Measurements from ENCODE around the gene SUPT5H. TPM values are rescaled to one million over a fixed set of nuclear protein-coding genes. Genes with fewer than 3 reads are reported as not detected.

Gene SUPT5H
- total and polyA plus RNA-seq, 8 donors = 93.6 to 152 (median 139) TPM

DNA sequence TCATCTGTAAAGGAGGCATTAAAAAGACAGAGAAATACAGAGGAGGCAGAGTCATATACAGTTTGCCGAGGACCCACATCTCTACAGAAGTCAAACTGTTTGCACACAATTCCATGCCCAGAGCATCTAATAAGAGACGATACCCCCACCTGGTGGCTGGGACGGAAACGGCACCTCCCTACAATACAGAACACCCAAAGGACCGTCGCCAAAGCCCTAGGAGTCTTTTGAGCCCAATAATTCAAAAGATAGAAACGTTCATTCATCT lies 33.6 kb upstream of the SUPT5H start:
- peak overlapping the region; percentile 98 to 100 for H3K27ac ChIP-seq

DNA sequence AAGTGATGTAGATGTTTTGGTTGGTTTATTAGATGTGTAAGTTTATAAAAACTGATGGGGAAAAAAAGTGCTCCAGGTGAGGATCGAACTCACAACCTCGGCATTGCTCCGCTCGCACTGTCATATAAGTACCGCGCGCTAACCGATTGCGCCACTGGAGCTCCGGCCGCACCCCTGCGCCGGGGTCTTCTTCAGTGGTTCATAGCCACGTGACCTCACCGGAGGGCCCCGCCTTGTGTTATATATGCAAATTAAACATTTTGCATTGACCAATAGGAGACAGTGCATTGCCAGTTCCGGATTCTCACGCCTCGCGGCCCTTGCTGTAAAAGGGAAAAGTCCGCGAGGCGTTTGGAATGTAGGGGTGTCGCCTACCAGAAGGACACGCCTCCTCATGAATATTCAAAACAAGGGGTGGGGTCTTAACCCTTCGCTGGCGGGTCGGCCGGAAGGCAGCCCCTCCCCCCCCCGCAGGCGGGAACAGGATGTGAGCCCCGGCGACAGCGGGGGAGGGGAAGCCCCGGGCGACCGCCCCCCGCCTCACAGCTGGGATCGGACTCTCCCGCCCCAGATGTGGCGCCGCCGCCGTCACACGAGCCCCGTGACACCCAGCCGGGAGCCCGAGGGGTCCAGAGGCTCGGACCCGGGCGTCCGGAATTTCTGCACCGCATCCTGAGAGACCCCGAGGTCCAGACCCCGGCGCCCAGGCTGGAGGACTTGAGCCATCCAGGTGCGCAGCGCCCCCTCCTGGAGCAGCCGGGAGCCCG lies 33.1 kb upstream of the SUPT5H start, which contains the start of gene PLEKHG2:
Gene PLEKHG2, plus strand, starts transcription at position 570 of the 767 bp plus-strand sequence. CDS start 1,418 bp downstream, outside the sequence.
- TF ChIP-seq, protein P1, sequence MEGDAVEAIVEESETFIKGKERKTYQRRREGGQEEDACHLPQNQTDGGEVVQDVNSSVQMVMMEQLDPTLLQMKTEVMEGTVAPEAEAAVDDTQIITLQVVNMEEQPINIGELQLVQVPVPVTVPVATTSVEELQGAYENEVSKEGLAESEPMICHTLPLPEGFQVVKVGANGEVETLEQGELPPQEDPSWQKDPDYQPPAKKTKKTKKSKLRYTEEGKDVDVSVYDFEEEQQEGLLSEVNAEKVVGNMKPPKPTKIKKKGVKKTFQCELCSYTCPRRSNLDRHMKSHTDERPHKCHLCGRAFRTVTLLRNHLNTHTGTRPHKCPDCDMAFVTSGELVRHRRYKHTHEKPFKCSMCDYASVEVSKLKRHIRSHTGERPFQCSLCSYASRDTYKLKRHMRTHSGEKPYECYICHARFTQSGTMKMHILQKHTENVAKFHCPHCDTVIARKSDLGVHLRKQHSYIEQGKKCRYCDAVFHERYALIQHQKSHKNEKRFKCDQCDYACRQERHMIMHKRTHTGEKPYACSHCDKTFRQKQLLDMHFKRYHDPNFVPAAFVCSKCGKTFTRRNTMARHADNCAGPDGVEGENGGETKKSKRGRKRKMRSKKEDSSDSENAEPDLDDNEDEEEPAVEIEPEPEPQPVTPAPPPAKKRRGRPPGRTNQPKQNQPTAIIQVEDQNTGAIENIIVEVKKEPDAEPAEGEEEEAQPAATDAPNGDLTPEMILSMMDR (IDR thresholded peaks at IDR 0.05) = peak in 1 of 2 donors; percentile 82
- Histone ChIP-seq H3K36me3 (peaks cover 9 to 24% of the 10 kb centered on the region in 2 donors), H3K27me3 (peaks cover 0 to 12% of the 10 kb centered on the region in 2 donors), H3K4me1 (peaks cover 11 to 65% of the 10 kb centered on the region in 2 donors), H3K9me3 (no peaks in the 10 kb centered on the region), H3K27ac (peak within 1 kb of the TSS; percentile 98 to 100), H3K4me3 (peak within 1 kb of the TSS; percentile 90 to 100)
- intact Hi-C loops (cut with DNase I) = no loop called here
- ATAC-seq (peak; percentile 58), DNase-seq (peak; percentile 95 to 100 (median 98))

More for the DNA sequence above, 33.6 kb upstream of the SUPT5H start:
- Histone ChIP-seq H3K36me3 (peaks cover 9 to 22% of the 10 kb centered on the region in 2 donors), H3K4me3 (peak overlapping the region in 1 of 2 donors; percentile 100), H3K4me1 (peaks cover 11 to 62% of the 10 kb centered on the region in 2 donors), H3K9me3 (no peaks in the 10 kb centered on the region), H3K27me3 (peaks cover 0 to 12% of the 10 kb centered on the region in 2 donors)
- DNase-seq (peak; percentile 85 to 92 (median 90)), ATAC-seq (peak; percentile 46)
- TF ChIP-seq, protein P1 (IDR thresholded peaks at IDR 0.05) = peak; percentile 88 to 94
- intact Hi-C loops (cut with DNase I) = no loop called here

DNA sequence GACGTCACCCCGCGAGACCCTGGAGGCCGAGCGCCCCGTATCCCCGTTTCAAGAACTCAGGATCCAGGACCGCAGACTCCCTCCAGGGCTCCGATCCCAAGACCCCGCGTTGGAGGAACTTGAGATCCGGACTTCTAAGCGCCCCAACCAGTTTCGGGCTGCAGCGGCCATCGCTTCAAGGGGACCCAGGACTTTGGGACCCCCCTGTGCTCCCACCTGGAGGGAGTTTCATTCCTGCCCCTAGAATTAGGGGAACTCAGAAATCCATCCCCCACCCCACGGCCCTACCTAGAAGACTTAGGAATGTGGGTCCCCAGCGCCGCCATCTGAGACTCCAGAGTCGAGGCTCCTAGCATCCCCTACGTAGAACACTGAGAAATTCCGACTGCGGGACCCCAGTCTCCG lies 32.5 kb upstream of the SUPT5H start:
- H3K36me3 ChIP-seq = peaks cover 6 to 24% of the 10 kb centered on the region in 2 donors
- peaks cover 0 to 12% of the 10 kb centered on the region in 2 donors for H3K27me3 ChIP-seq
- no peak for ATAC-seq
- no peaks in the 10 kb centered on the region for H3K9me3 ChIP-seq
- TF ChIP-seq, protein P1 (IDR thresholded peaks at IDR 0.05) = peak; percentile 7 to 84
- H3K4me1 ChIP-seq = peaks cover 11 to 65% of the 10 kb centered on the region in 2 donors
- H3K27ac ChIP-seq = peak overlapping the region; percentile 98 to 100
- intact Hi-C loops (cut with DNase I) = no loop called here
- no peak for DNase-seq
- H3K4me3 ChIP-seq = peak overlapping the region; percentile 90 to 100

DNA sequence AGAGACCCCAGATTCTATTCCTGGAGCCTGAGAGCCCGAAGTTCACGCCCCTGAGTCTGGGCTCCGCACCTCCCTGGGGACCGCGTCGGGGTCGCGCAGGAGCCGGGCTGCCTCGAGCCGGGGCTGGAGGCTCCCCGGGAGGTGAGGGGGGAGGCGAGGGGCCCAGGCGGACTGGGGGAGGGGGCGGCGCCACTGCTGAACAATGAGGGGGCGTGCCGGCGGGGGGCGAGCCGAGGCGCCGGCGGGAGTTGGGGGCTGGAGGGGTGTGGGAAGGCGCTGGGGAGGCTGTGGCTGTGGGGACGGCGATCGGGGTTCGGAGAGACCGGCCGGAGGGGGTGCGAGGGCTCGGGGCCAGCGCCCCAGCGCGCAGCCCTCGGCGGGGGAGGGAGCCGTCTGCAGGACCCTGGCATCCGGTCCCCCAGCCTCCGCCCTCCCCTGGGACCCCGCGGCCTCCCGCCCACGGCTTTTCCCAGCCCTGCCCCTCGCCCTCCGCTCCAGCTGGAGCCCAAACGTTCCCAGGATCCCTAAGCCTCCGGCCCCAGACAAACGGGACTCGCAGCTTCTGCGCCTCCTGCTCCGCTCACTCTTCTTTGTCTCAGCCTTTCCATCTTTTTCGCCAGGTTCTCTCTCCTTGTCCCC lies 32.0 kb upstream of the SUPT5H start:
- peaks cover under 1 to 24% of the 10 kb centered on the region in 2 donors for H3K36me3 ChIP-seq
- peak overlapping the region; percentile 98 to 100 for H3K27ac ChIP-seq
- ATAC-seq (peak; percentile 0), DNase-seq (peak in 3 of 4 donors; percentile 59 to 86 (median 85))
- H3K9me3 ChIP-seq = no peaks in the 10 kb centered on the region
- intact Hi-C loops (cut with DNase I) = no loop called here
- peaks cover 11 to 65% of the 10 kb centered on the region in 2 donors for H3K4me1 ChIP-seq
- TF ChIP-seq, protein P1 (IDR thresholded peaks at IDR 0.05) = no peak
- peak overlapping the region; percentile 90 to 100 for H3K4me3 ChIP-seq
- H3K27me3 ChIP-seq = peaks cover 0 to 12% of the 10 kb centered on the region in 2 donors

All from left lung (tissue), 10 donors.